Fibroblast of skin of right quadriceps (primary cell): Measurements from ENCODE around the gene CCNB1.
A peak's percentile ranks its signal among the peaks of the same experiment; 100 is the strongest.
"Not testable (repeated sequence)": the region's sequence is repeated elsewhere in the genome, so short reads cannot be mapped to it uniquely, and the experiment has no call there.

Source experiments
- DNase-seq: peaks from one replicate; pipeline ENCODE4 v3.0.0-alpha.2; 2013

The CCNB1 gene

GRCh38 chr5:69166686-69167492, at the start of gene CCNB1:
Gene CCNB1 (plus strand): TSS chr5:69167150. CDS start chr5:69167263, 113 bp downstream.
- peak; percentile 97 for DNase-seq

DNA sequence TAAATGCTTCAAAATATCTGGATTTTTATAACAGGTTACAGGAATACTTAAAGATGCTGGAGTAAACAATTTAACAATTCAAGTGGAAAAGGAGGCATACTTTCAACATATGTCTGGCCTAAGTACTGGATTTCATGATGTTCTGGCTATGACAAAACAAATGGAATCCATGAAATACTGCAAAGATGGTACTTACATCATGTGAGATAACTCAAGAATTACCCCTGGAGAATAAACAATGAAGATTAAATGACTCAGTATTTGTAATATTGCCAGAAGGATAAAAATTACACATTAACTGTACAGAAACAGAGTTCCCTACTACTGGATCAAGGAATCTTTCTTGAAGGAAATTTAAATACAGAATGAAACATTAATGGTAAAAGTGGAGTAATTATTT, 37.5 kb upstream of the CCNB1 start:
- DNase-seq, result peak; percentile 73

DNA sequence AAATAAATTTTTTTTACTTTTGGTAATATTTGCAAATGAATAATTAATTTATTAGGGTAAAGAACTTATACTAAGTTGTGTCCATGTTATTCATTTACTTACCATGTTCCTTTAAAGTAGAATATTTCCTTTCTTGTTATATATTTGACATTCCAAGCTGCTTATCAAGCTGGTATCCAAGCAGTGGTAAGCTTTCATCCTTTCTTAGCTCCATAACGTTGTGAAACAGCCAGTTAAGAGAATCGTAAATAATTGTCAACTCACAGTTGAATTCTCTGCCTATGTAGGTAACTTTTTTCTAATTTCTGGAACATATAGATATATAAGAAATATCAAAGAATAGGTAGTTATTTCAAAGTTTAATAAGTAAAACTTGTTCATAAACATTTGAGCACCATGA, 36.7 kb upstream of the CCNB1 start:
- no peak for DNase-seq

DNA sequence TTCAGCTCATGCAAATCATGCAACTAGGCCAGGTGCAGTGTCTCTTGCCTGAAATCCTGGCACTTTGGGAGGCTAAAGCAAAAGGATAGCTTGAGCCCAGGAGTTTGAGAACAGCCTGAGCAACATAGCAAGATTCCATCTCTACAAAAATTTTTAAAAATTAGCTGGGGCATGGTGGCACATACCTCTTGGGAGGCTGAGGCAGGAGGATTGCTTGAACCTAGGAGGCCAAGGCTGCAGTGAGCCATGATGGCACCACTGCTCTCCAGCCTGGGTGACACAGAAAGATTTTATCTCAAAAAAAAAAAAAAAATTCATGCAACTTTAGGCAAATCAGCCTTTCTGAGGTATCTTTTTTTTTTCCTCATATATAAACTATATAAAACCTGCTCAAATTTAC, 35.6 kb upstream of the CCNB1 start:
- no peak for DNase-seq

- no peak for DNase-seq
Observed at GRCh38 chr5:69134126-69134525, 32.8 kb upstream of the CCNB1 start.

DNA sequence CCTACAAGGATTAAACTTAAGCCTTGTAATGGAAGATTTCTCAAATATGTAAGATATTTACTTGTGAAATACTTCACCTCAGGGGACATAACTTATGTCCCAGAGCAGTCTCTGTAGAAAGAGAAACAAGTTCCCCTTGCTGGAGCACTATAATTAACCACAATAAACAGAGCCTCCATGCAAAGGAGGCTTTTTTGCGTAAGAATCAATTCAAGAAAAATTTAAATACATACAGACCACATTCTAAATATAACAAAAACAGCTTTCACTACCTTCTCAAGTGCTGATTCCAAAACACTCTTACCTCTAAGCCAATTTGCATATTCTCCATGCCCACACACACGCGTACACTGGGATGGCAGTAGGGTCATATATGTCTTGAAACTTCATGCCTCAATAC, 30.7 kb upstream of the CCNB1 start:
- DNase-seq, result peak; percentile 65

GRCh38 chr5:69137208-69137607, 29.7 kb upstream of the CCNB1 start:
- DNase-seq, result not testable (repeated sequence)

GRCh38 chr5:69137807-69138206, 29.1 kb upstream of the CCNB1 start:
- DNase-seq, result no peak

DNA sequence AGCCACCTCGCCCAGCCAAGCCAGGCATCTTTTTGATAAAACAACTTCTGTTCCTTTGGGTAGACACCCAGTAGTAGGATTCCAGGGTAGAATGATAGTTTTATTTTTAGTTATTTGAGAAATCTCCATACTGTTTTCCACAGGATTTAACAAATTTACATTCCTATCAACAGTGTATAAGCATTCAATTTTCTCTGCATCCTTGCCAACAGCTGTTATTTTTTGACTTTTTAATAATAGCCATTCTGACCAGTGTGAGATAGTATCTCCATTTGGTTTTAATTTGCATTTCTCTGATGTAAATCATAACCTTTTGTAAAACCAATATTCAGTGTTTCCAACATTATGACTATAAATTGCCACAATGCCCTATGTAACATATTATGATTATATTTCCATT, 28.2 kb upstream of the CCNB1 start:
- no peak for DNase-seq

GRCh38 chr5:69140239-69140638, 26.7 kb upstream of the CCNB1 start:
- DNase-seq, result not testable (repeated sequence)

DNA sequence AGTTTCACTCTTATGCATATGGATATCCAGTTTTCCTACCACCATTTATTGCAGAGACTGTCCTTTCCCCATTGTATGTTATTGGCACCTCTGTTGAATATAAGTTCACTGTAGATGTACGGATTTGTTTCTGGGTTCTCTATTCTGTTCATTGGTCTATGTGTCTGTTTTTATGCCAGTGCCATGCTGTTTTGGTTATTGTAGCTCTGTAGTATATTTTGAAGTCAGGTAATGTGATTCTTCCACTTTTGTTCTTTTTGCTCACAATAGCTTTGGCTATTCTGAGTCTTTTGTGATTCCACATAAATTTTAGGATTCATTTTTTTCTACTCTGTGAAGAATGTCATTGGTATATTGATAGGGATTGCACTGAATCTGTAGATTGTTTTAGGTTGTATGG, 26.1 kb upstream of the CCNB1 start:
- no peak for DNase-seq

GRCh38 chr5:69148576-69148975, 18.4 kb upstream of the CCNB1 start:
- DNase-seq, result not testable (repeated sequence)

GRCh38 chr5:69148981-69149675, 17.8 kb upstream of the CCNB1 start:
- DNase-seq, result no peak

DNA sequence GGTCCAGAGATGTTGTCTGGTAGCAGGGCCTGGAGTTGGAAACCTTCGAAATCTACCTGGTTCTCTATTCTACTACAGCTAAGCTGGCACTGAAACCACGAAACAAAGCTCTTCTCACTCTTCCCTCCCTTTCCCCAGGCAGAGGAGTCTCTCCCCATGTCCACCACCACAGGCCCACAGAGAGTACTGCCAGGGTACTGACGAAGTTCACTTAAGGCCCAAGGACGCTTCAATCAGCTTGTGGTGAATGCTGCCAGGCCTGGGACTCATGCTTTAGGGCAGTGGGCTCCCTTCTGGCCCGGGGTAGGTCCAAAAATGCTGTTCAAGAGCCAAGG, 17.3 kb upstream of the CCNB1 start:
- DNase-seq, result no peak

DNA sequence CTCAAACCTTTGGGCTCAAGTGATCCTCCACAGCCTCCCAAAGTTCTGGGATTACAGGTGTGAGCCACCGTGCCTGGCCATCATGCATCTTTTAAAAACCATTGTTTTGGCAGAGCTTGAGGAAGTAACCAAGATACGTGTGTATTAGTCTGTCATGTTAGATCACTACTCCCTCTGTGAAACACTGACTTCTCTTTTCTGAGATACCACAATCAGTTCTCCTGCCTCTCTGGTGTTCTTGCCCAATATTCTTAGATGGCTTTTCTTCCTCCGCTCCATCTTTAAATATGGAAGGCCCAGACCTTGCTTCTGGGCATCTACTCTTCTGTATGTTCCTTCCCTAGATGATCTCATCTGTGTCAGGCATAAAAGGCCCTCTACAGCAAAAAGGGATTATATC, 14.2 kb upstream of the CCNB1 start:
- no peak for DNase-seq

DNA sequence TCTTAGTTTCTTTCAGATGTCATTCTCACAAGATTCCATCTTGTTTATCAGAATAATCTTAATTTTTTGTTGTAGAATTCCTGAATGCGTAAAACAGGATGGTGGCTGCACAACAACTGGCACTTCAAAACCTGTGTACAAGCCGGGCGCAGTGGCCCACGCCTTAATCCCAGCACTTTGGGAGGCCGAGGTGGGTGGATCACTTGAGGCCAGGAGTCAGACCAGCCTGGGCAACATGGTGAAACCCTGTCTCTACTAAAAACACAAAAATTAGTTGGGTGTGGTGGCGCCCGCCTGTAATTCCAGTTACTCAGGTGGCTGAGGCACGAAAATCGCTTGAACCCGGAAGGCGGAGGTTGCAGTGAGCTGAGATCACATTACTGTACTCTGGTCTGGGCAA, 10.5 kb upstream of the CCNB1 start:
- DNase-seq, result no peak

- DNase-seq, result no peak
Observed at GRCh38 chr5:69158039-69158438, 8.9 kb upstream of the CCNB1 start.

- DNase-seq, result no peak
Observed at GRCh38 chr5:69160651-69161050, 6.3 kb upstream of the CCNB1 start.

GRCh38 chr5:69167493-69167855, 524 bp downstream of the CCNB1 start:
- peak; percentile 2 for DNase-seq

- no peak for DNase-seq
Observed at GRCh38 chr5:69167929-69168328, 979 bp downstream of the CCNB1 start.

DNA sequence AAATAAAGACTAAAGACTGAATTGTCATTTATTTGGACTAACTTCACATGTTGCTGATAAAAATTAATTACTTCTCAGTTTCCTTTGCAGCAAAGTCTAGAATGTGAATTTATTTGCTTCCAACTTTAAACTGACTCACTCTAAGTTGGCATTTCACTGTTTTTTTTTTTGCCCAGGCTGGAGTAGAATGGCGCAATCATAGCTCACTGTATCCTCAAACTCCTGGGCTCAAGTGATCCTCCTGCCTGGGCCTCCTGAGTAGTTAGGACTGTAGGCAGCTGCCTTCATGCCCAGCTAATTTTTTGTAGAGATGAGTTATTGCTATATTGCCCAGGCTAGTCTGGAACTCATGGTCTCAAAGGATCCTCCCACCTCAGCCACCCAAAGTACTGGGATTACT, 3.5 kb downstream of the CCNB1 start:
- DNase-seq, result peak; percentile 2

GRCh38 chr5:69170969-69171368, 4.0 kb downstream of the CCNB1 start:
- DNase-seq, result no peak

- not testable (repeated sequence) for DNase-seq
Observed at GRCh38 chr5:69181659-69182293, 14.8 kb downstream of the CCNB1 start.

- DNase-seq, result no peak
Observed at GRCh38 chr5:69184621-69185020, 17.7 kb downstream of the CCNB1 start.
